Skeletal muscle satellite cell (primary cell): Measurements from ENCODE around the gene TMEM108.

Experiments
- H3K27me3 ChIP-seq: 2 replicates; pipeline ENCODE4 v1.7.0; 2013; ENCODE audit warnings: low read length; ENCODE audit not compliant: control insufficient read depth, insufficient read depth
- H3K36me3 ChIP-seq: 2 replicates; pipeline ENCODE4 v1.7.0; 2013; ENCODE audit warnings: mild to moderate bottlenecking, control low read depth, low read length; ENCODE audit not compliant: insufficient read depth
- H3K4me1 ChIP-seq: 2 replicates; pipeline ENCODE4 v1.7.0; 2013; ENCODE audit warnings: low read length; ENCODE audit not compliant: control insufficient read depth, insufficient read depth
- H3K4me2 ChIP-seq: 2 replicates; pipeline ENCODE4 v1.7.0; 2013; ENCODE audit warnings: mild to moderate bottlenecking, low read length
- H3K4me3 ChIP-seq: 2 replicates; pipeline ENCODE4 v1.7.0; 2013; ENCODE audit warnings: low read length
- H3K9ac ChIP-seq: 2 replicates; pipeline ENCODE4 v1.7.0; 2013; ENCODE audit warnings: mild to moderate bottlenecking, low read depth, low read length, moderate library complexity
- H3K9me3 ChIP-seq: replicated peaks from 2 replicates; pipeline ENCODE4 v1.7.0; 2013; ENCODE audit warnings: mild to moderate bottlenecking, control low read depth, low read length

The TMEM108 gene

DNA sequence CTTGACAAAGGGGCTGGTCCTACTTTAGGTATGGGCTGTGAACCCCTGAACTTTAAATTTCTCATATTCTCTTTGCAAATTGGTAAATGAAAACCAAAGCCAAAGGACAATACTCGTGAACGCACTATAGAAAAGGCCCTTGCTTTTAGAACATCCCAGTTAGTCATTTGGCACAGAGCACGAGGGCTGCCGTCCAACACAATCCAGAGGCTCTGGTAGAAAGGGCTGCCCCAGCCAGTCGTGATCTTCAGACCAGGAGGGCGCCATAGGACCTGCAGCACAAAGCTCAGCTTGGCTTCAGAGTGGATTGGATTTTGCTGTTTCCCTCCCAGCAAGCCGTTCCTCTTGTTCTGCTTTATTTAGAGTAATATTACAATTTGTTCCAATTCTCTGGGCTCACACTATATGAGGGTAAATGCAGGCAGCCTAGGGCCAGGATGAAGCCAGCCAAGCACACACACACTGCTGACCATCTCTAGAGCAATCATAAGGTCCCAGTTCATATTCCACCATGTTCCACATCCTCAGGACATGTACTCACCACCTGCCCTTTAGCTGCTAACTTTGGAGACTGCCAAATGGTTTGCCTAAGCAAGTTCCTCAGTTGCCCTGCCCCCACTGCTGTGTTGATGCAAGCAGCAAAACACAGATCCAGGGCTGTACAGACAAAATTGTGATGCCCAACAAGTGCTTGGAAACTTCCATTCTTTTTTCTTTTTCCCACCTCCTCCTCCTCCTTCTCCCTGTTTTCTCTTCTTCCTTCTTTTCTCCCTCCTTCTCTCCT lies 355.7 kb downstream of the TMEM108 start:
- Histone ChIP-seq H3K36me3 (no peaks in the 10 kb centered on the region), H3K4me1 (peaks cover 25% of the 10 kb centered on the region), H3K4me3 (no peak overlapping the region), H3K9me3 (no peaks in the 10 kb centered on the region), H3K27me3 (no peaks in the 10 kb centered on the region), H3K4me2 (no peak overlapping the region), H3K9ac (no peak overlapping the region)

DNA sequence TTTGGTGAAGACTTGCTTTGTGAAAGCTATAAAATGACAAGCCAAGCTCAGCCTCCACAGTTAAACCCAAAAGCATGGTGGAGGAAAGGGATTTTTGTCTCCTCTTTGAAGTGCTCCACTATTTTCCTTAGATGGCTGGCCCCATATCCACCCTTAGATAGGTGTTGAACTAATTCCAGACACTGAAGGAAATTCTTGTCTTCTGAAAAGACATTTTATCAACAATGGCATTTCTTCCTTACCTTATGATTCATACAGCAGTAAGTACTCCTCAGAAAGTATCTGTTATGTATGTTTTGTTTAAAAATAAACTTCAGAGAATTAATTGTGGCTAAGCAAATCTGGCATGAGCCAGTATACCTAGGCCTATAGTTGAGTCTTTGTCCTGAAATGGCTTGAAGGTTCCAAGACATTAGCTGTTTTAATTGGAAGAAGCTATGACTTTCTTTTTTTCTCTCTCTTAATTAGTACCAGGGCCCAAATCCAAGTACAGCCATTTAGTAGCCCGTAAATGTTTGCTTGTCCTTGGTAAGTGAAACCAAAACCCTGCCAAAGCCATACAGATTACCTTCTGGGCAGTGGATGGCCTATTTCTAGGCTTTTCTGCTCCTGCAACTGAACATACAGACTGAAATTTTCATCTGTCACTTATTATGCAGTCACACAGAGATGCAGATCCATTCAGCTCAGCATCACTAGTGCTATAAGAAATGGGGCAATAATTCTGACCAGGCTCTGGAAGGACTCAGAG lies 356.5 kb downstream of the TMEM108 start:
- Histone ChIP-seq H3K4me3 (no peak overlapping the region), H3K27me3 (no peaks in the 10 kb centered on the region), H3K4me2 (no peak overlapping the region), H3K9me3 (no peaks in the 10 kb centered on the region), H3K4me1 (peaks cover 25% of the 10 kb centered on the region), H3K9ac (no peak overlapping the region), H3K36me3 (no peaks in the 10 kb centered on the region)

DNA sequence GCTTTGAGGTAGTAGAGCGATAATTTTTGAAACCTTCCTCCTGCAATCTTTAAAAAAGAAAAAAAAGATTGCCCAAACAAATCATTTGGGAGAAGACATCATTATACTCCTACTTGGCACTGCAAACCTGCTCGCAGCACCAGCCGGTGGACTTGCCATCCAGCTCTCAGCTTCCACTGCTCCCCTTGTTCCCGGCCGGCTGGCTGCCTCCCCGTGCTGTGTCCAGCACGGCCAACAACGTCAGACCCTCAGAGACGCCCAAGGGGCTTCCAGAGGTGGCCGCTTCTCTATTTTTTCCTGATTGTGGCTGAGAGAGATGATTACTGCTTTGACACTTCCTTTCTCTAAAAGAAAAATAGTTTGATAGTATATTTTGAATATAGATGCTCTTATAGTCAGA lies 358.7 kb downstream of the TMEM108 start:
- H3K4me2 ChIP-seq = no peak overlapping the region
- H3K9me3 ChIP-seq = no peaks in the 10 kb centered on the region
- no peaks in the 10 kb centered on the region for H3K36me3 ChIP-seq
- no peak overlapping the region for H3K4me3 ChIP-seq
- peaks cover 25% of the 10 kb centered on the region for H3K4me1 ChIP-seq
- no peaks in the 10 kb centered on the region for H3K27me3 ChIP-seq
- H3K9ac ChIP-seq = no peak overlapping the region

DNA sequence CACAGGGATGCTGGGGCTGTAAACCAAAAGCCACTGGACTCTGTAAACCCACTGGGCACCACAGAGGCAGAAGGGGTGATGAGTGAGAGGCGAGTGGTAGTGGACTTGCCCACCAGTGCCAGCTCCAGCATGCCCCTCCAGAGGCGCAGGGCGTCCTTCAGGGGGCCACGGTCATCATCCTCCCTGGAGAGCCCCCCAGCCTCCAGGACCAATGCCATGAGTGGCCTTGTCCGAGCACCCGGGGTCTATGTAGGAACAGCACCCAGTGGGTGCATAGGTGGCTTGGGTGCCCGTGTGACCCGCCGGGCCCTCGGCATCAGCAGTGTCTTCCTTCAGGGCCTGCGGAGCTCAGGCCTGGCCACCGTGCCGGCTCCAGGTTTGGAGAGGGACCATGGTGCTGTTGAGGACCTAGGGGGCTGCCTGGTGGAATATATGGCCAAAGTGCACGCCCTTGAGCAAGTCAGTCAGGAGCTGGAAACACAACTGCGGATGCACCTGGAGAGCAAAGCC lies 361.9 kb downstream of the TMEM108 start, which contains the start of gene BFSP2:
TSS of gene BFSP2 (plus strand) at position 51 of the 510 bp plus-strand sequence. CDS start at position 79, 28 bp downstream.
- Histone ChIP-seq H3K36me3 (no peaks in the 10 kb centered on the region), H3K4me2 (no peak within 1 kb of the TSS), H3K4me1 (peaks cover 3% of the 10 kb centered on the region), H3K9me3 (no peaks in the 10 kb centered on the region), H3K27me3 (no peaks in the 10 kb centered on the region), H3K4me3 (no peak within 1 kb of the TSS), H3K9ac (no peak within 1 kb of the TSS)

DNA sequence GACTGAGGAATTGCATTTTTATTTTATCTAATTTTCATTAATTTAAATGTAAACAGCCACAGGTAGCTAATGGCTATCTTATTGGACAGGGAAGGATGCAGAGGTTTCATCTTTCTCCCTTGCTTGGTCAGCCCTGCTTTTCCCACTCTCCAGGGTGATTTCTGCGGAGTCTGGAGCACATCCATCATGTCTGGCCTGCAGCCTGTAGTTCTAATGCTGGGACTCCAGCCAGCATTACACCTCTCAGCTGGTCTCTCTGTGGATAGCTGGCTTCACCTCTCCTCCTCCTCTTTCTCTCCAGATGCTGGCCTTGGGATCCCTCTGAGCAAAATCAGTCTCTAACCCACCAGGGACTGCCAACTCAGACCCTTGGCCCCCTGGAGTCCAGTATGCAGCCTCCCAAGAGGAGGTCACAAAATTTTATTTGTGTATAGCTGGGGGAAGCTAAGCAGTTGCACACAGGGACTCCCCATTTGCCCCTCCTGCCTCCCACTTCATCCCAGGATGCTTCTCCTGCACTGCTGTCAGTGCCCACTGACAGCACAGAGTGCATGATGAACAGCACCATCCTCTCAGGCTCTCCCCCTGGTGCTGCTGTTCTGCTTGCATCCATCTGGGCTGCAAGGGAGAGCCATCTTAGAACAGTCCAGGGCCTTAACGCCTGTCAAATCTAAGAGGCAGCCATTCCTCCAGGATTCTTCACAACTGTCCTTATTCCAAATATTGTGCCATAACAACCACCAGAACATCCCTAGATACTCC lies 363.4 kb downstream of the TMEM108 start:
- H3K4me2 ChIP-seq = no peak overlapping the region
- H3K9ac ChIP-seq = no peak overlapping the region
- no peaks in the 10 kb centered on the region for H3K4me1 ChIP-seq
- no peak overlapping the region for H3K4me3 ChIP-seq
- H3K9me3 ChIP-seq = no peaks in the 10 kb centered on the region
- no peaks in the 10 kb centered on the region for H3K36me3 ChIP-seq
- no peaks in the 10 kb centered on the region for H3K27me3 ChIP-seq

DNA sequence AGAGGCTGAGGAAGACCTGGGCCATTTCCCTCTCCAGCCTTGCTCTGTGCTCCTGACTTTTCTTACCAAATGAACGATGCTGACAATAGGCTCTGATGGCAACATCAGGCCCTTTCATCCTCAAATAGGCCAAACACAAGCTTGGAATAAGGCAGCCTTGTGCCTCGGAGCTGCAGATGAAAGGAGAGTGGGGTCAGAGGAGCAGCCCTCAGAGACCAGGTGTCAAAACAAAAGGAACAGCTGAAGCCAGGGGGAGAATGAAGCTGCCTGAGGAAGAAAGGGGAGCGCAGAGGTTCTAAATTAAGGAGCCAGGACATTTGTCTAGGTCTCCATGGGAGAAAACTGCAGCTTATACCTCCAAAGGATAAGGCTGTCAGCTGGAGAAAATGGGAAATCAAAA lies 366.7 kb downstream of the TMEM108 start:
- no peak overlapping the region for H3K9ac ChIP-seq
- H3K36me3 ChIP-seq = no peaks in the 10 kb centered on the region
- peaks cover 17% of the 10 kb centered on the region for H3K4me1 ChIP-seq
- no peaks in the 10 kb centered on the region for H3K27me3 ChIP-seq
- H3K4me2 ChIP-seq = no peak overlapping the region
- no peaks in the 10 kb centered on the region for H3K9me3 ChIP-seq
- H3K4me3 ChIP-seq = no peak overlapping the region

DNA sequence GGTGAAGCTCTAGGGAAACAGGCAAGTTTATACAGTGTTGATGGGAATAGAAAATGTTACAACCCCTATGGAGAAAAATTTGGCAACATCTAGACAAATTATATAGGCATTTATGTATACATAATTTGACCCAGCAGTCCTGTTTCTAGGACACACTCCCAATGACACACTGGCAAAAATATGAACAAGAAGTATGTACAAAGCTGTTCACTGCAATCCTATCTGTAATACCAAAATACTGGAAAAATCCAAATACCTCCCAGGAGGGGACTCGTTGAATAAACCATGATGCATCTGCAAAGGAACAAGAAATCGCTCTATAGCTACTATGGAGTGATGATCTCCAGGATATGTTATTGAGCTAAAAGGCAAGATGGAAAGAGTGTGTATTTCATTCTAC lies 370.2 kb downstream of the TMEM108 start:
- peaks cover 23% of the 10 kb centered on the region for H3K4me1 ChIP-seq
- peak overlapping the region; percentile 19 for H3K4me3 ChIP-seq
- H3K27me3 ChIP-seq = no peaks in the 10 kb centered on the region
- no peaks in the 10 kb centered on the region for H3K36me3 ChIP-seq
- H3K4me2 ChIP-seq = peak overlapping the region; percentile 47
- H3K9ac ChIP-seq = peak overlapping the region; percentile 53
- no peaks in the 10 kb centered on the region for H3K9me3 ChIP-seq

DNA sequence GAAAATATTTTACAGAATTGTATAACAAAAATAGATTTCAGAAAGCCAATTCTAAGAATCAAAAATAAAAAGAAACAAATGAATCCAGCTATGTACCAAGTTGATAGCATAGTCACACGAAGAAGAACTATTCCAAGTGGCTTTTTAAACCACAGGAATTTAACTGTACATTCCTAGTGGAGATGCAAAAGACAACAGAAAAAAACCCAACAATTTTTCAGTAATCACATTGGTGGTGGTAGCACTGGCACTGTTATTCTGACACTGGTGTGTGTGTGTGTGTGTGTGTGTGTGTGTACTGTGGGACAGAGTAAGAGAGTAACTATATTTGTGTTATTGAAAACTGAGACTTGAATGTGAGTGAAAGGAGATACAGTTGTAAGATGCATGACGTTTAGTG lies 370.8 kb downstream of the TMEM108 start:
- no peaks in the 10 kb centered on the region for H3K27me3 ChIP-seq
- no peaks in the 10 kb centered on the region for H3K9me3 ChIP-seq
- H3K36me3 ChIP-seq = no peaks in the 10 kb centered on the region
- H3K4me3 ChIP-seq = peak overlapping the region; percentile 19
- H3K9ac ChIP-seq = peak overlapping the region; percentile 53
- H3K4me1 ChIP-seq = peaks cover 29% of the 10 kb centered on the region
- H3K4me2 ChIP-seq = peak overlapping the region; percentile 47

DNA sequence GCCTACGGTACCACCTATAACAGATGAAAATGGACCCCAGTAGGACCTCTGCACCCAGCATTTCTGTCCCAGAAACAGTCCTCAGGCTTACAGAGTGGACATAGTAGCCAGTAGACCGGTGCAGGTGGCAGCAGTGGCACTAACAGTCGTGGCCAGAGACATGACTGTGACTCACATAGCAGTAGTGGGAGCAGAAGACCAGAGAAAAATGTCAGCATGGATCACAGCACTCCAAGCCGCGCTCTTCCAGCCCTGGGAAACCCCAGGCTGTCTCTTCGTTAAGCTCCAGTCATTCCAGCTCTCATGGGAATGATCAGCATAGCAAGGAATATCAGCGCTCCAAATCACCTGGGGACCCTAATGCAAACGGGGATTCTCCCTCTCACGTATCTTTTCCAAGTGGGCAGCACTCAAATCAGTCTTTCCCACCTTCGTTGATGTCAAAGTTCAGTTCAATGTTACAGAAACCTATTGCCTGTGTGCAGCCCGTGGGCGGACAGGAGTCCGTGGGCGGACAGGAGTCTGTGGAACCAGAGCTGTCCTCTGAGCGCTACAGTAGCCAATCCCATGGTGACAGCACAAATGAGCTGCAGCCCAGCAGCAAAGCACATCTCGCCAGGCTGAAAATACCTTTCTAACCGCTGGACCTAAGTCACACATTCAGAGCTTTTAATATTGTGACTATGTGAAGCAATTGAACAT lies 372.2 kb downstream of the TMEM108 start:
- H3K4me2 ChIP-seq = no peak overlapping the region
- H3K36me3 ChIP-seq = no peaks in the 10 kb centered on the region
- H3K9me3 ChIP-seq = no peaks in the 10 kb centered on the region
- H3K9ac ChIP-seq = no peak overlapping the region
- no peaks in the 10 kb centered on the region for H3K27me3 ChIP-seq
- H3K4me1 ChIP-seq = peaks cover 29% of the 10 kb centered on the region
- H3K4me3 ChIP-seq = no peak overlapping the region

DNA sequence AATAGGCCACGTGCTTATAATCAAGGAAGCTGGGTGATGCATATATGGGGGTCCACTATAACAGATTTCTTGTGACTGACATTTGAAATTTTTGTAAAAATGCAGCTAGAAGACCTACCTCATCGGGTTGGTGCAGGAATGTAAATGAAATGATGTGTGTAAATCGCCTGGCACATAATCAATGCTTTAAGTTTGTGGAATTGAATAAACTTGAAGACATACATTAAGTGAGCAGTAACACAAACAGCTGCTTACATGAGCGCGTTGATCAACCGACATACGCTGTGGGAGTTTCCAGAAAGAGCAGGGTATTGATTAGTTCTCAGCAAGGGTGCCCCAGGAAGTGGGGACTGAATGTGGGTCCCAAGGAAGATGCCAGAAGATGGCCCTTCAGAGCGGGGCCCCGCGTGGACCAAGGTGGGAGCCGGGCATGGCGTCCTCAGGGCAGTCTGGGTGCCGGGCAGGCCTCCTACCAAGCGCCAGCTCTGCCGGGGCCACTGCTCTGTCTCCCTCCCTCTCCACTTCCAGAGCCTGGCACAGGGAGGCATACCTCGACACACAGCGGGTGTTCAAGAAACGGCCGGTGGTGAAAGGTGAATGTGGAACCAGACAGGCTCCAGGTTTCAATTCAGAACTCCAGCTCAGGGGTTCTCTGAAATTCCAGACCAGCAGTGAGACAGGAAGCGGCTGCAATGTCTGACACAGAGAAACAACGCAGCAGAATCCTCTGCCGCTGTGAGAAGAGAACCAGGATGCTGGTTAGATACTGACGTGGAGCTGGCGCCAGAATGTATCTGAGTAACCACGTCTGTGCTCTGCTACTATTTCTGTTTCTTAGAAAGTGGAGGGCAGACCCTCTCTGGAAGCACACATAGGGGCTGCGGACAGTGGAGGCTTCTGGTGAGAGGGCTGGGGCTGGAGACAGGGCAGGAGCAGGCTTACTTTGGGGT lies 374.3 kb downstream of the TMEM108 start:
- peak overlapping the region; percentile 53 for H3K9ac ChIP-seq
- peak overlapping the region; percentile 3 for H3K4me3 ChIP-seq
- H3K4me2 ChIP-seq = peak overlapping the region; percentile 76
- H3K9me3 ChIP-seq = no peaks in the 10 kb centered on the region
- H3K27me3 ChIP-seq = no peaks in the 10 kb centered on the region
- H3K36me3 ChIP-seq = no peaks in the 10 kb centered on the region
- peaks cover 29% of the 10 kb centered on the region for H3K4me1 ChIP-seq
